ENCODE measurements around the gene PDE6A.

Gene PDE6A

GRCh38 chr5:149827086-149827485, 117.5 kb downstream of the PDE6A start:
- Histone ChIP-seq H3K79me2 (ENCODE audit: control insufficient read depth, insufficient read depth, low read length, unreplicated experiment) (no peaks in the 10 kb centered on the region), H3K4me3 (ENCODE audit: low read depth, low read length) (no peak overlapping the region), H3K27ac (ENCODE audit: low read depth, low read length) (no peak overlapping the region), H3K36me3 (ENCODE audit: insufficient read depth, low read length) (no peaks in the 10 kb centered on the region), H3K4me1 (ENCODE audit: control insufficient read depth, insufficient read depth, low read length, unreplicated experiment) (peaks cover 13% of the 10 kb centered on the region), H2AFZ (ENCODE audit: low read length, unreplicated experiment) (no peak overlapping the region), H3K27me3 (ENCODE audit: insufficient read depth, low read length) (no peaks in the 10 kb centered on the region)

GRCh38 chr5:149826574-149826973, 118.0 kb downstream of the PDE6A start:
- H3K27ac ChIP-seq (ENCODE audit: low read depth, low read length) = no peak overlapping the region

GRCh38 chr5:149824846-149825245, 119.7 kb downstream of the PDE6A start:
- peaks cover 4% of the 10 kb centered on the region for H3K4me1 ChIP-seq (ENCODE audit: control insufficient read depth, insufficient read depth, low read length, unreplicated experiment)
- no peak overlapping the region for H2AFZ ChIP-seq (ENCODE audit: low read length, unreplicated experiment)
- H3K27ac ChIP-seq (ENCODE audit: low read depth, low read length) = no peak overlapping the region
- H3K36me3 ChIP-seq (ENCODE audit: insufficient read depth, low read length) = no peaks in the 10 kb centered on the region
- no peak overlapping the region for H3K4me3 ChIP-seq (ENCODE audit: low read depth, low read length)
- H3K27me3 ChIP-seq (ENCODE audit: insufficient read depth, low read length) = no peaks in the 10 kb centered on the region
- H3K79me2 ChIP-seq (ENCODE audit: control insufficient read depth, insufficient read depth, low read length, unreplicated experiment) = no peaks in the 10 kb centered on the region

More at GRCh38 chr5:149826574-149826973, 118.0 kb downstream of the PDE6A start:
- Histone ChIP-seq H3K4me3 (ENCODE audit: low read depth, low read length) (no peak overlapping the region), H3K79me2 (ENCODE audit: control insufficient read depth, insufficient read depth, low read length, unreplicated experiment) (no peaks in the 10 kb centered on the region), H2AFZ (ENCODE audit: low read length, unreplicated experiment) (no peak overlapping the region), H3K36me3 (ENCODE audit: insufficient read depth, low read length) (no peaks in the 10 kb centered on the region), H3K27me3 (ENCODE audit: insufficient read depth, low read length) (no peaks in the 10 kb centered on the region), H3K4me1 (ENCODE audit: control insufficient read depth, insufficient read depth, low read length, unreplicated experiment) (peaks cover 13% of the 10 kb centered on the region)

- Histone ChIP-seq H2AFZ (ENCODE audit: low read length, unreplicated experiment) (no peak overlapping the region), H3K4me3 (ENCODE audit: low read depth, low read length) (no peak overlapping the region), H3K36me3 (ENCODE audit: insufficient read depth, low read length) (no peaks in the 10 kb centered on the region), H3K79me2 (ENCODE audit: control insufficient read depth, insufficient read depth, low read length, unreplicated experiment) (no peaks in the 10 kb centered on the region), H3K27me3 (ENCODE audit: insufficient read depth, low read length) (no peaks in the 10 kb centered on the region), H3K4me1 (ENCODE audit: control insufficient read depth, insufficient read depth, low read length, unreplicated experiment) (peaks cover 4% of the 10 kb centered on the region), H3K27ac (ENCODE audit: low read depth, low read length) (no peak overlapping the region)
These were observed 120.5 kb downstream of the PDE6A start for GRCh38 chr5:149824120-149824519.

- H2AFZ ChIP-seq (ENCODE audit: low read length, unreplicated experiment) = no peak overlapping the region
- no peaks in the 10 kb centered on the region for H3K79me2 ChIP-seq (ENCODE audit: control insufficient read depth, insufficient read depth, low read length, unreplicated experiment)
These were observed 121.2 kb downstream of the PDE6A start for GRCh38 chr5:149823375-149823774.

GRCh38 chr5:149822301-149822700, 122.3 kb downstream of the PDE6A start:
- no peaks in the 10 kb centered on the region for H3K36me3 ChIP-seq (ENCODE audit: insufficient read depth, low read length)
- H3K79me2 ChIP-seq (ENCODE audit: control insufficient read depth, insufficient read depth, low read length, unreplicated experiment) = no peaks in the 10 kb centered on the region
- H3K27ac ChIP-seq (ENCODE audit: low read depth, low read length) = no peak overlapping the region
- H3K27me3 ChIP-seq (ENCODE audit: insufficient read depth, low read length) = no peaks in the 10 kb centered on the region
- H3K4me3 ChIP-seq (ENCODE audit: low read depth, low read length) = no peak overlapping the region
- no peak overlapping the region for H2AFZ ChIP-seq (ENCODE audit: low read length, unreplicated experiment)
- no peaks in the 10 kb centered on the region for H3K4me1 ChIP-seq (ENCODE audit: control insufficient read depth, insufficient read depth, low read length, unreplicated experiment)

More at GRCh38 chr5:149823375-149823774, 121.2 kb downstream of the PDE6A start:
- Histone ChIP-seq H3K27me3 (ENCODE audit: insufficient read depth, low read length) (no peaks in the 10 kb centered on the region), H3K36me3 (ENCODE audit: insufficient read depth, low read length) (no peaks in the 10 kb centered on the region), H3K27ac (ENCODE audit: low read depth, low read length) (no peak overlapping the region), H3K4me3 (ENCODE audit: low read depth, low read length) (no peak overlapping the region), H3K4me1 (ENCODE audit: control insufficient read depth, insufficient read depth, low read length, unreplicated experiment) (no peaks in the 10 kb centered on the region)

- no peaks in the 10 kb centered on the region for H3K27me3 ChIP-seq (ENCODE audit: insufficient read depth, low read length)
- no peaks in the 10 kb centered on the region for H3K36me3 ChIP-seq (ENCODE audit: insufficient read depth, low read length)
- H3K79me2 ChIP-seq (ENCODE audit: control insufficient read depth, insufficient read depth, low read length, unreplicated experiment) = no peaks in the 10 kb centered on the region
- H3K4me3 ChIP-seq (ENCODE audit: low read depth, low read length) = no peak overlapping the region
- no peak overlapping the region for H2AFZ ChIP-seq (ENCODE audit: low read length, unreplicated experiment)
- H3K27ac ChIP-seq (ENCODE audit: low read depth, low read length) = no peak overlapping the region
- no peaks in the 10 kb centered on the region for H3K4me1 ChIP-seq (ENCODE audit: control insufficient read depth, insufficient read depth, low read length, unreplicated experiment)
These were observed 123.8 kb downstream of the PDE6A start for GRCh38 chr5:149820536-149821510.

GRCh38 chr5:149820012-149820411, 124.6 kb downstream of the PDE6A start:
- no peak overlapping the region for H2AFZ ChIP-seq (ENCODE audit: low read length, unreplicated experiment)
- H3K4me1 ChIP-seq (ENCODE audit: control insufficient read depth, insufficient read depth, low read length, unreplicated experiment) = no peaks in the 10 kb centered on the region
- H3K27ac ChIP-seq (ENCODE audit: low read depth, low read length) = no peak overlapping the region
- H3K4me3 ChIP-seq (ENCODE audit: low read depth, low read length) = no peak overlapping the region
- no peaks in the 10 kb centered on the region for H3K36me3 ChIP-seq (ENCODE audit: insufficient read depth, low read length)
- no peaks in the 10 kb centered on the region for H3K27me3 ChIP-seq (ENCODE audit: insufficient read depth, low read length)
- H3K79me2 ChIP-seq (ENCODE audit: control insufficient read depth, insufficient read depth, low read length, unreplicated experiment) = no peaks in the 10 kb centered on the region

- H3K79me2 ChIP-seq (ENCODE audit: control insufficient read depth, insufficient read depth, low read length, unreplicated experiment) = no peaks in the 10 kb centered on the region
- H2AFZ ChIP-seq (ENCODE audit: low read length, unreplicated experiment) = no peak overlapping the region
- no peak overlapping the region for H3K27ac ChIP-seq (ENCODE audit: low read depth, low read length)
These were observed 126.5 kb downstream of the PDE6A start for GRCh38 chr5:149818116-149818515.

GRCh38 chr5:149817539-149818060, 127.0 kb downstream of the PDE6A start:
- H3K36me3 ChIP-seq (ENCODE audit: insufficient read depth, low read length) = no peaks in the 10 kb centered on the region
- H3K4me3 ChIP-seq (ENCODE audit: low read depth, low read length) = no peak overlapping the region
- no peaks in the 10 kb centered on the region for H3K27me3 ChIP-seq (ENCODE audit: insufficient read depth, low read length)
- no peaks in the 10 kb centered on the region for H3K4me1 ChIP-seq (ENCODE audit: control insufficient read depth, insufficient read depth, low read length, unreplicated experiment)
- no peaks in the 10 kb centered on the region for H3K79me2 ChIP-seq (ENCODE audit: control insufficient read depth, insufficient read depth, low read length, unreplicated experiment)
- no peak overlapping the region for H3K27ac ChIP-seq (ENCODE audit: low read depth, low read length)
- no peak overlapping the region for H2AFZ ChIP-seq (ENCODE audit: low read length, unreplicated experiment)

More at GRCh38 chr5:149818116-149818515, 126.5 kb downstream of the PDE6A start:
- Histone ChIP-seq H3K4me1 (ENCODE audit: control insufficient read depth, insufficient read depth, low read length, unreplicated experiment) (no peaks in the 10 kb centered on the region), H3K4me3 (ENCODE audit: low read depth, low read length) (no peak overlapping the region), H3K36me3 (ENCODE audit: insufficient read depth, low read length) (no peaks in the 10 kb centered on the region), H3K27me3 (ENCODE audit: insufficient read depth, low read length) (no peaks in the 10 kb centered on the region)

- Histone ChIP-seq H3K36me3 (ENCODE audit: insufficient read depth, low read length) (no peaks in the 10 kb centered on the region), H3K79me2 (ENCODE audit: control insufficient read depth, insufficient read depth, low read length, unreplicated experiment) (no peaks in the 10 kb centered on the region), H3K27ac (ENCODE audit: low read depth, low read length) (no peak overlapping the region)
These were observed 127.9 kb downstream of the PDE6A start for GRCh38 chr5:149816661-149817060.

More at GRCh38 chr5:149816661-149817060, 127.9 kb downstream of the PDE6A start:
- H3K4me1 ChIP-seq (ENCODE audit: control insufficient read depth, insufficient read depth, low read length, unreplicated experiment) = no peaks in the 10 kb centered on the region
- no peaks in the 10 kb centered on the region for H3K27me3 ChIP-seq (ENCODE audit: insufficient read depth, low read length)
- no peak overlapping the region for H2AFZ ChIP-seq (ENCODE audit: low read length, unreplicated experiment)
- no peak overlapping the region for H3K4me3 ChIP-seq (ENCODE audit: low read depth, low read length)
